Lung (tissue), 12 donors: ENCODE measurements around the gene ARHGEF4. TPM values are rescaled to one million over a fixed set of nuclear protein-coding genes. Genes with fewer than 3 reads are reported as not detected.

Source experiments
- ATAC-seq: fragments of 200-7000 bp; cut with Tn5 transposase; one replicate; pipeline ENCODE4 v1.9.1; 2020; ENCODE audit warnings: moderate number of reproducible peaks; ENCODE audit not compliant: insufficient read depth, low FRiP score
- DNase-seq, 3 donors: peaks; one replicate each; pipeline ENCODE4 v3.0.0-alpha.2; 2013 to 2017
- H3K27ac ChIP-seq, 2 donors: one replicate each; pipeline ENCODE4 v1.5.1; 2013; ENCODE audit warnings: mild to moderate bottlenecking in 2 of 2, moderate library complexity in 2 of 2, control low read depth in 1 of 2, inconsistent platforms in 1 of 2, low read depth in 1 of 2, low read length in 1 of 2
- H3K27me3 ChIP-seq, 3 donors: one replicate each; pipeline ENCODE4 v1.5.1; 2013; ENCODE audit warnings: low read length in 2 of 3; ENCODE audit not compliant: control insufficient read depth in 3 of 3, insufficient read depth in 3 of 3
- H3K36me3 ChIP-seq, 4 donors: one replicate each; pipeline ENCODE4 v1.5.1; 2013; ENCODE audit warnings: low read length in 4 of 4, mild to moderate bottlenecking in 1 of 4, moderate library complexity in 1 of 4; ENCODE audit not compliant: control insufficient read depth in 4 of 4, insufficient read depth in 4 of 4
- H3K4me1 ChIP-seq, 5 donors: one replicate each; pipeline ENCODE4 v1.5.1; 2013; ENCODE audit warnings: low read length in 5 of 5, mild to moderate bottlenecking in 2 of 5, moderate library complexity in 1 of 5; ENCODE audit not compliant: control insufficient read depth in 5 of 5, insufficient read depth in 5 of 5
- H3K4me3 ChIP-seq: one replicate; pipeline ENCODE4 v1.5.1; 2013; ENCODE audit warnings: mild to moderate bottlenecking, control low read depth, moderate library complexity
- H3K9ac ChIP-seq, 2 donors: one replicate each; pipeline ENCODE4 v1.5.1; 2013; ENCODE audit warnings: low read length in 2 of 2, control low read depth in 1 of 2; ENCODE audit not compliant: insufficient read depth in 1 of 2
- H3K9me3 ChIP-seq, 4 donors: one replicate each; pipeline ENCODE4 v1.5.1; 2013; ENCODE audit warnings: low read length in 3 of 4, mild to moderate bottlenecking in 1 of 4, moderate library complexity in 1 of 4; ENCODE audit not compliant: control insufficient read depth in 4 of 4, insufficient read depth in 3 of 4
- CTCF ChIP-seq: IDR thresholded peaks from 2 replicates; pipeline ENCODE4 v1.5.1; 2012; ENCODE audit warnings: mild to moderate bottlenecking; ENCODE audit errors: control extremely low read depth, extremely low read depth
- WGBS, 2 donors: extraction: QIAGEN DNeasy Blood & Tissue Kit; methylation state at CpG; one replicate each; pipeline ENCODE4 v1.1.7; 2013; 5-methylcytosine and 5-hydroxymethylcytosine counted together
- polyA plus RNA-seq, 2 donors: library from polyadenylated mRNA; stranded (reverse); fragments of 200-250 nt; gene quantifications; one replicate each; pipeline ENCODE4 v1.2.1, GENCODE V29; 2013
- total RNA-seq, 2 donors: library from RNA; depleted of rRNA in 1 of 2; stranded (reverse); fragments of >200 nt in 1 of 2; gene quantifications; one replicate each; pipeline ENCODE4 v1.2.1, GENCODE V29; 2014 to 2021
- donor health status: control.
- donor health status: control.
- donor health status: Bipolar disorder and iron deficiency.
- donor health status: healthy.
- donor health status: DM: yes; HTN: yes; CAD: no.

ARHGEF4 gene
- total and polyA plus RNA-seq, 4 donors = 1.8 to 15.9 (median 6.9) TPM

GRCh38 chr2:130921164-130921476, 84.4 kb downstream of the ARHGEF4 start:
- peaks cover 4 to 12% (median 5%) of the 10 kb centered on the region in 3 donors for H3K27me3 ChIP-seq
- ATAC-seq (no peak), DNase-seq (no peak)
- WGBS, 2 donors = 89 to 95% methylated on average over 8 of the region's 8 CpGs
- no peaks in the 10 kb centered on the region for H3K4me1 ChIP-seq
- H3K36me3 ChIP-seq = no peaks in the 10 kb centered on the region
- no peak overlapping the region for H3K27ac ChIP-seq
- no peak overlapping the region for H3K9ac ChIP-seq
- H3K9me3 ChIP-seq = peaks cover 0 to 1% (median 0%) of the 10 kb centered on the region in 4 donors
- no peak overlapping the region for H3K4me3 ChIP-seq
- TF ChIP-seq CTCF = no peak

- no peaks in the 10 kb centered on the region for H3K36me3 ChIP-seq
- ATAC-seq (no peak), DNase-seq (no peak)
- peaks cover 0 to 5% (median 2%) of the 10 kb centered on the region in 3 donors for H3K27me3 ChIP-seq
- no peak overlapping the region for H3K4me3 ChIP-seq
- H3K4me1 ChIP-seq = no peaks in the 10 kb centered on the region
- TF ChIP-seq CTCF = no peak
- H3K9ac ChIP-seq = no peak overlapping the region
- peaks cover 0 to 1% (median 0%) of the 10 kb centered on the region in 4 donors for H3K9me3 ChIP-seq
- WGBS, 2 donors = 82 to 88% methylated on average over 2 of the region's 2 CpGs
- no peak overlapping the region for H3K27ac ChIP-seq
Observed at GRCh38 chr2:130922417-130922816, 85.7 kb downstream of the ARHGEF4 start.

GRCh38 chr2:130928385-130928784, 91.7 kb downstream of the ARHGEF4 start:
- H3K4me3 ChIP-seq = no peak overlapping the region
- H3K9ac ChIP-seq = no peak overlapping the region
- no peak for DNase-seq
- H3K27me3 ChIP-seq = no peaks in the 10 kb centered on the region
- 58 to 65% methylated on average over 4 of the region's 4 CpGs for WGBS, 2 donors
- no peaks in the 10 kb centered on the region for H3K4me1 ChIP-seq
- TF ChIP-seq CTCF = no peak
- no peak overlapping the region for H3K27ac ChIP-seq
- no peaks in the 10 kb centered on the region for H3K36me3 ChIP-seq
- no peak for ATAC-seq
- H3K9me3 ChIP-seq = peaks cover 0 to 2% (median under 1%) of the 10 kb centered on the region in 4 donors
